ENCODE measurements around the gene ADCY4.

The ADCY4 gene

GRCh38 chr14:24269910-24270536 is 64.8 kb downstream of the ADCY4 start:
- no peak for DNase-seq (ENCODE audit: low read depth in 2 of 2)
- TF ChIP-seq, protein P1, sequence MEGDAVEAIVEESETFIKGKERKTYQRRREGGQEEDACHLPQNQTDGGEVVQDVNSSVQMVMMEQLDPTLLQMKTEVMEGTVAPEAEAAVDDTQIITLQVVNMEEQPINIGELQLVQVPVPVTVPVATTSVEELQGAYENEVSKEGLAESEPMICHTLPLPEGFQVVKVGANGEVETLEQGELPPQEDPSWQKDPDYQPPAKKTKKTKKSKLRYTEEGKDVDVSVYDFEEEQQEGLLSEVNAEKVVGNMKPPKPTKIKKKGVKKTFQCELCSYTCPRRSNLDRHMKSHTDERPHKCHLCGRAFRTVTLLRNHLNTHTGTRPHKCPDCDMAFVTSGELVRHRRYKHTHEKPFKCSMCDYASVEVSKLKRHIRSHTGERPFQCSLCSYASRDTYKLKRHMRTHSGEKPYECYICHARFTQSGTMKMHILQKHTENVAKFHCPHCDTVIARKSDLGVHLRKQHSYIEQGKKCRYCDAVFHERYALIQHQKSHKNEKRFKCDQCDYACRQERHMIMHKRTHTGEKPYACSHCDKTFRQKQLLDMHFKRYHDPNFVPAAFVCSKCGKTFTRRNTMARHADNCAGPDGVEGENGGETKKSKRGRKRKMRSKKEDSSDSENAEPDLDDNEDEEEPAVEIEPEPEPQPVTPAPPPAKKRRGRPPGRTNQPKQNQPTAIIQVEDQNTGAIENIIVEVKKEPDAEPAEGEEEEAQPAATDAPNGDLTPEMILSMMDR (IDR thresholded peaks at IDR 0.05; ENCODE audit: low read depth, low read length), result no peak
- H3K4me3 ChIP-seq (replicated peaks in 1 of 2; ENCODE audit: low read depth in 2 of 2, low read length in 2 of 2), result no peak overlapping the region

DNA sequence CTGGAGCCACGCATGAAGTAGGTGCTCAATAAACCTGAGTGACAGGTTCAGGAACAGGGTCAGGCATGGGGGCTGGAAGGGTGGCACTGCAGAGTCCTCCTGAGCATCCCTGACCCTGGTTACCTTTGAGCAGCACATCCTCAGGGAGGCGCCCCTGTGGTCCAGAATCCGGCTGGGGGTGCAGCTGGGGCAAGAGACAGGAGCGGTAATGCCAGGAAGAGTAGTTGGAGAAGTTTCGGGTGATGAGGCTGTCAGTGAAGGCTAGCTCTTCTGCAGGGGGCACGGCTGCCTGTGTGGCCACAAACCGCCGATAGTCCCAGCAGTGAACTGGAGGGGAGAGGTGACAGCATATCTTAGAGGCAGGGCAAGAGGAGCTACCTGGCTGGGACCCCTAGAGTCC is 65.5 kb downstream of the ADCY4 start:
- no peak for DNase-seq (ENCODE audit: low read depth in 2 of 2)
- TF ChIP-seq, protein P1 (IDR thresholded peaks at IDR 0.05; ENCODE audit: low read depth, low read length), result no peak

More for the DNA sequence above, 65.5 kb downstream of the ADCY4 start:
- H3K4me3 ChIP-seq (replicated peaks in 1 of 2; ENCODE audit: low read depth in 2 of 2, low read length in 2 of 2), result no peak overlapping the region
